DMS79 (cell line): ENCODE data around the gene UTY.
A peak's percentile ranks its signal among the peaks of the same experiment; 100 is the strongest.
"Not testable (repeated sequence)": the region's sequence is repeated elsewhere in the genome, so short reads cannot be mapped to it uniquely, and the experiment has no call there.

Experiments used
- DNase-seq: peaks from one replicate; lab custom pipeline; 2025; lab: John Stamatoyannopoulos, UW

Gene UTY

GRCh38 chrY:13299411-13299810 lies 180.4 kb downstream of the UTY start:
- DNase-seq, result no peak

GRCh38 chrY:13296176-13296890 lies 183.5 kb downstream of the UTY start:
- no peak for DNase-seq

- DNase-seq, result no peak
Observed at GRCh38 chrY:13295026-13295425, 184.8 kb downstream of the UTY start.

GRCh38 chrY:13291199-13291598 lies 188.6 kb downstream of the UTY start:
- DNase-seq, result no peak

GRCh38 chrY:13282151-13283054 lies 197.4 kb downstream of the UTY start:
- DNase-seq, result not testable (repeated sequence)

- DNase-seq, result no peak
Observed at GRCh38 chrY:13279561-13279960, 200.3 kb downstream of the UTY start.

- DNase-seq, result no peak
Observed at GRCh38 chrY:13271706-13272105, 208.1 kb downstream of the UTY start.

GRCh38 chrY:13253941-13254440 lies 225.8 kb downstream of the UTY start:
- not testable (repeated sequence) for DNase-seq

GRCh38 chrY:13250421-13250820 lies 229.4 kb downstream of the UTY start:
- no peak for DNase-seq

GRCh38 chrY:13243716-13244115 lies 236.1 kb downstream of the UTY start:
- DNase-seq, result no peak

GRCh38 chrY:13233901-13234300 lies 245.9 kb downstream of the UTY start:
- peak; percentile 1 for DNase-seq

GRCh38 chrY:13233118-13233517 lies 246.7 kb downstream of the UTY start:
- DNase-seq, result no peak

- DNase-seq, result no peak
Observed at GRCh38 chrY:13227354-13227953, 252.4 kb downstream of the UTY start.

GRCh38 chrY:13210961-13211646 lies 268.7 kb downstream of the UTY start:
- no peak for DNase-seq

GRCh38 chrY:13205214-13205613 lies 274.6 kb downstream of the UTY start:
- no peak for DNase-seq
